Activated B cell treated with CpG ODN at 0.5 μM for 24 hours (primary cell): Measurements from ENCODE around the gene UCMA. TPM values are rescaled to one million over a fixed set of nuclear protein-coding genes. Genes with fewer than 3 reads are reported as not detected.
"Not testable (repeated sequence)": the region's sequence is repeated elsewhere in the genome, so short reads cannot be mapped to it uniquely, and the experiment has no call there.

ENCODE experiments used
- ATAC-seq: fragments of 200-7000 bp; cut with Tn5 transposase; one replicate; pipeline ENCODE4 v1.10.0; 2021; ENCODE audit warnings: low read depth, mild to moderate bottlenecking, moderate library complexity
- CTCF ChIA-PET: fragments of 350-600 bp; sonication (Branson Sonifier 250); formaldehyde crosslinking; loops from one replicate; lab custom pipeline; 2021; ENCODE audit warnings: antibody characterized with exemption; lab: Charles Lee
- POLR2A ChIA-PET: fragments of 350-600 bp; sonication (Branson Sonifier 250); formaldehyde crosslinking; loops from one replicate; lab custom pipeline; 2021; ENCODE audit warnings: antibody characterized with exemption; lab: Charles Lee
- DNase-seq: peaks from one replicate; pipeline ENCODE4 v3.0.0; 2022
- H3K27ac Mint-ChIP-seq: one replicate; pipeline ENCODE4 v1.8.0; 2020; ENCODE audit warnings: mixed read lengths
- H3K27me3 Mint-ChIP-seq: one replicate; pipeline ENCODE4 v1.8.0; 2021; ENCODE audit warnings: mixed read lengths
- H3K36me3 Mint-ChIP-seq: one replicate; pipeline ENCODE4 v1.8.0; 2021; ENCODE audit warnings: low read depth, mixed read lengths
- H3K4me1 Mint-ChIP-seq: one replicate; pipeline ENCODE4 v1.8.0; 2021; ENCODE audit warnings: mixed read lengths
- H3K4me3 Mint-ChIP-seq: one replicate; pipeline ENCODE4 v1.8.0; 2020; ENCODE audit warnings: mild to moderate bottlenecking, mixed read lengths
- H3K9me3 Mint-ChIP-seq: one replicate; pipeline ENCODE4 v1.8.0; 2020; ENCODE audit warnings: mixed read lengths
- intact Hi-C: fragments of 100-400 bp; cut with micrococcal nuclease; formaldehyde crosslinking; loops from one replicate; pipeline ENCODE4 v1.15.1; 2024
- total RNA-seq: library from RNA; stranded (reverse); gene quantifications from 2 replicates; pipeline ENCODE4 v1.2.3, GENCODE V29; 2022
- TF ChIP-seq, protein P1 (sequence below): fragments of 200-600 bp; IDR thresholded peaks from one replicate; pipeline ENCODE4 v1.8.0; 2022; ENCODE audit warnings: antibody characterized with exemption, mild to moderate bottlenecking

The UCMA gene, protein sequence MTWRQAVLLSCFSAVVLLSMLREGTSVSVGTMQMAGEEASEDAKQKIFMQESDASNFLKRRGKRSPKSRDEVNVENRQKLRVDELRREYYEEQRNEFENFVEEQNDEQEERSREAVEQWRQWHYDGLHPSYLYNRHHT
- total RNA-seq, result not detected in 2 replicates

DNA sequence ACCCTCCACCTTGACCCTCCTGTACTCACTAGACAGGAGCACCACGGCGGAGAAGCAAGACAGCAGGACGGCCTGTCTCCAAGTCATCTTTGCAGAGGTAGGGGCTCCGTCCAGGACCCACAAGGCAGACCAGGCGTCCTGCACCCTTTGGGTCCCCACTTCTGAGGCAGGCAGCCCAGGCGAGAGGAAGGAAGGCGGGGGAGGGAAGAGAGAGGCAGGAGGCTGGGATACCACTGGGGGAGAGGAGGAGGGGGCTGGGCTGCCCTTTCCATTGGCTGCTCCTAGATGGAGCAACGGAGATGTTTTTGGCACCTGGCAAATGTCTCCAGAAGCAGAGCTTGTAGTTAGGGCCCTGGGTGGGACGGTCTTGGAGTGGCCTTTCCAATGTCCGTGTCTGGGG is at the start of gene UCMA:
UCMA (minus strand) TSS at position 203 of the 400 bp plus-strand sequence; CDS start at position 87, 116 bp downstream.
- H3K4me1 Mint-ChIP-seq, result no peaks in the 10 kb centered on the region
- H3K27me3 Mint-ChIP-seq, result peaks cover 2% of the 10 kb centered on the region
- TF ChIP-seq, protein P1, sequence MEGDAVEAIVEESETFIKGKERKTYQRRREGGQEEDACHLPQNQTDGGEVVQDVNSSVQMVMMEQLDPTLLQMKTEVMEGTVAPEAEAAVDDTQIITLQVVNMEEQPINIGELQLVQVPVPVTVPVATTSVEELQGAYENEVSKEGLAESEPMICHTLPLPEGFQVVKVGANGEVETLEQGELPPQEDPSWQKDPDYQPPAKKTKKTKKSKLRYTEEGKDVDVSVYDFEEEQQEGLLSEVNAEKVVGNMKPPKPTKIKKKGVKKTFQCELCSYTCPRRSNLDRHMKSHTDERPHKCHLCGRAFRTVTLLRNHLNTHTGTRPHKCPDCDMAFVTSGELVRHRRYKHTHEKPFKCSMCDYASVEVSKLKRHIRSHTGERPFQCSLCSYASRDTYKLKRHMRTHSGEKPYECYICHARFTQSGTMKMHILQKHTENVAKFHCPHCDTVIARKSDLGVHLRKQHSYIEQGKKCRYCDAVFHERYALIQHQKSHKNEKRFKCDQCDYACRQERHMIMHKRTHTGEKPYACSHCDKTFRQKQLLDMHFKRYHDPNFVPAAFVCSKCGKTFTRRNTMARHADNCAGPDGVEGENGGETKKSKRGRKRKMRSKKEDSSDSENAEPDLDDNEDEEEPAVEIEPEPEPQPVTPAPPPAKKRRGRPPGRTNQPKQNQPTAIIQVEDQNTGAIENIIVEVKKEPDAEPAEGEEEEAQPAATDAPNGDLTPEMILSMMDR, result no peak
- ATAC-seq (no peak), DNase-seq (no peak)
- H3K4me3 Mint-ChIP-seq, result no peak within 1 kb of the TSS
- no peak within 1 kb of the TSS for H3K27ac Mint-ChIP-seq
- intact Hi-C loops, result no loop called here
- ChIA-PET POLR2A (no interaction called here), CTCF (no interaction called here)
- H3K9me3 Mint-ChIP-seq, result no peaks in the 10 kb centered on the region
- no peaks in the 10 kb centered on the region for H3K36me3 Mint-ChIP-seq

- ATAC-seq, H3K4me3 Mint-ChIP-seq, intact Hi-C loops, H3K27ac Mint-ChIP-seq, H3K27me3 Mint-ChIP-seq, H3K4me1 Mint-ChIP-seq, H3K9me3 Mint-ChIP-seq, CTCF ChIA-PET, DNase-seq, H3K36me3 Mint-ChIP-seq, POLR2A ChIA-PET: not testable (repeated sequence)
Measured at GRCh38 chr10:13282348-13282747, 48.2 kb upstream of the UCMA start.

DNA sequence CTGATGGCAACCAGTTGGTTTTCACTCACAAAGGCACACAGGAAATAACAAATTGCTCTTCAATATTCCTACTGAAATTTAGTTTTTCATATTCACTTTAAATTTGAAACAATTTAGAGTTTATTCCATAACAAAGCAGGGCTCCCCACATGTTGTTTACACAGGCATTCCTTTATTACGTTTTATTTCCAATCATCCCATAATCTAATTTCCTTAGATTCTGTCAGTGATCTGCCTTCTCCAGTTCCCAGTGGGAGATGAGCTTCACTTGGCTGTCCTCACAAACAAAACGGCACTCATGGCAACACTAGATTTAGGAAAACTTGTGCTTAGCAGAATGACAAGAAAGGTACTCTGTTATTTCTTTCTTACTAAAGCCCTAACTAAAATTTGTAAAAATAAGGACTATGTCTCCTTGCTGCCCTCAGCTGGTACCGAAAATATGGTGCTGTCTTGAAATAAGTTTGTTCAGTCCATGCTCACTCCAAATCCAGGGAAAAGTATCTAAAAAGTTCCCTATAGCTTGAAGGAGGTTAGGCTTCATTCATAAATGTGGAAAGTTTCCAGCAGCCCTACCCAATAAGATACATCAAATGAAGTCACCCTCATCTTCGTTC is 42.7 kb upstream of the UCMA start:
- intact Hi-C loops, result no loop called here
- ATAC-seq, result no peak
- Mint-ChIP-seq H3K9me3 (no peaks in the 10 kb centered on the region), H3K27me3 (no peaks in the 10 kb centered on the region), H3K4me1 (no peaks in the 10 kb centered on the region), H3K27ac (no peak overlapping the region), H3K36me3 (peaks cover 7% of the 10 kb centered on the region), H3K4me3 (no peak overlapping the region)
- CTCF ChIA-PET, result no interaction called here
- POLR2A ChIA-PET, result no interaction called here
- no peak for DNase-seq
- TF ChIP-seq, protein P1, result no peak

- POLR2A ChIA-PET, result interaction anchor here (0.7 kb wide), 1 partner anchor 188 kb away, joined by 7 read pairs; no protein-coding TSS in a partner anchor
- H3K9me3 Mint-ChIP-seq, H3K27me3 Mint-ChIP-seq, intact Hi-C loops, ATAC-seq, H3K36me3 Mint-ChIP-seq, DNase-seq, H3K4me3 Mint-ChIP-seq, CTCF ChIA-PET, H3K27ac Mint-ChIP-seq, H3K4me1 Mint-ChIP-seq: not testable (repeated sequence)
Measured at GRCh38 chr10:13276146-13276545, 42.0 kb upstream of the UCMA start.

DNA sequence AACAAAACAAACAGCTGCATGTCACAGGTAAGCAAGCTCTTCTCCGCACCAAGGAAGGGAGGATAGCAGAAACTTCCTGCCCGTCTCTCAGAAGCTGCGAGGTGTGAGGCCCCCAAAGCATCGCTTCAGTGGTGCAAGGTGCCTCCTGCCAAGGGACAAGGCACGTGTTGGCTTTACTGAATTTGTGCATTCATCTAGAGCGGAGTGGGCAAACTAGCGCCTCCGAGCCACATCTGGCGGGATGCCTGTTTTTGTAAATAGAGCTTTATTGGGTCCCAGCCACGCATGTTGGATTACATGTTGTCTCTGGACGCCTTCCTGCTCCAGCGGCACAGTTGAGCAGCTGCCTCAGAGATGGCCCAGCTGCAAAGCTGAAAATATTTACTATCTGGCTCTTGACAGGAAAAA is 38.0 kb upstream of the UCMA start:
- H3K9me3 Mint-ChIP-seq, result no peaks in the 10 kb centered on the region
- H3K4me3 Mint-ChIP-seq, result no peak overlapping the region
- H3K27me3 Mint-ChIP-seq, result no peaks in the 10 kb centered on the region
- DNase-seq (no peak), ATAC-seq (no peak)
- TF ChIP-seq, protein P1, result no peak
- H3K36me3 Mint-ChIP-seq, result no peaks in the 10 kb centered on the region
- POLR2A ChIA-PET, result interaction anchor here (0.5 to 0.8 kb wide), 2 partner anchors 28 to 45 kb away, joined by 3 to 10 read pairs; partner anchors contain the start of gene PHYH
- no peak overlapping the region for H3K27ac Mint-ChIP-seq
- CTCF ChIA-PET, result interaction anchor here (0.8 to 1.3 kb wide), 3 partner anchors 32 to 265 kb away, joined by 3 to 14 read pairs (median 4); no protein-coding TSS in a partner anchor
- intact Hi-C loops, result no loop called here
- H3K4me1 Mint-ChIP-seq, result no peaks in the 10 kb centered on the region

DNA sequence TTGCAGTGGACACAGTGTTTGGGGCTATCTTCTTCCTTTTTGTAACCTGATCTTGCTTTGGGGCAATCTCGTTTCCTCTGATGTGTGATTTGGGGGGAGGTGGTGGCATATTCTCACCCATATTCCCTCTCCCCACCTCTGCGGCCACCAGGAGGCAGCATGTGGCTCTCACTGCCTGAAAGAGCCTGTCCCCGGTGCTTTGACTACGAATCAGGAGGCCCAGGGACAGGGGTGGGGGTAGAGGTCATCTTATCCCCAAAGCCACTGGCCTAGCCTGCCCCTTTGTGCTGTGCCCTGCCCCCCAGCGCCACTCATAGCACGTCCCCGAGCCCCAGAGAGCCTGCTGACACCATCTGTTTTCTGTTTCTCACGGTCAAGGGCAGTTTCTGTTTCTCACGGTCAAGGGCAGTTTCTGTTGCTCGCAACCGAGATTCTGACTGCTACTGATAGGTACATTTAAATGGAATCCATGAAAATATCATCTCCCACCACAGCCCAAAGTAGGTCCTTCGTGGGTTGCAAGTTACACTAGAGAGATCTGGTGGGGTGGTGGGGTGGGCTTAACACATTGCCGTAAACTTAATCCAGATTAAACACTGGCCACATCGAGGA is 37.5 kb upstream of the UCMA start:
- Mint-ChIP-seq H3K27me3 (no peaks in the 10 kb centered on the region), H3K9me3 (no peaks in the 10 kb centered on the region), H3K4me3 (peak overlapping the region; percentile 42), H3K27ac (peak overlapping the region; percentile 27), H3K4me1 (no peaks in the 10 kb centered on the region), H3K36me3 (no peaks in the 10 kb centered on the region)
- ChIA-PET CTCF (interaction anchor here (0.8 to 2.1 kb wide), 4 partner anchors 31 to 265 kb away, joined by 3 to 14 read pairs (median 5); no protein-coding TSS in a partner anchor), POLR2A (interaction anchor here (0.5 to 0.8 kb wide), 2 partner anchors 28 to 45 kb away, joined by 3 to 10 read pairs; partner anchors contain the start of gene PHYH)
- DNase-seq (peak; percentile 28), ATAC-seq (peak; percentile 65)
- intact Hi-C loops, result loop anchor here (1.0 kb wide), 2 partner anchors 31 to 81 kb away; no protein-coding TSS in a partner anchor
- TF ChIP-seq, protein P1, result no peak
